Stomach (tissue), 19 donors: ENCODE measurements around the gene CERS2. TPM values are rescaled to one million over a fixed set of nuclear protein-coding genes. Genes with fewer than 3 reads are reported as not detected.
A peak's percentile ranks its signal among the peaks of the same experiment; 100 is the strongest.

ENCODE experiments used
- DNase-seq, 2 donors: peaks; one replicate each; pipeline versions ENCODE4 v3.0.0 to v3.0.0-alpha.2; 2013 to 2019
- H3K27ac ChIP-seq, 5 donors: fragments of 200-600 bp in 4 of 5; sonication (generic) in 4 of 5; one replicate each; pipeline ENCODE4 v1.5.1; 2013 to 2019; ENCODE audit warnings: mild to moderate bottlenecking in 1 of 5, moderate library complexity in 1 of 5
- H3K27me3 ChIP-seq, 3 donors: fragments of 200-600 bp; sonication (generic); one replicate each; pipeline ENCODE4 v1.5.1; 2017 to 2019; ENCODE audit warnings: mixed run types in 1 of 3
- H3K36me3 ChIP-seq, 4 donors: fragments of 200-600 bp; sonication (generic); 1 replicate in 3 of 4; 2 replicates in 1 of 4; pipeline ENCODE4 v1.5.1; 2016 to 2019
- H3K4me1 ChIP-seq, 4 donors: fragments of 200-600 bp; sonication (generic); one replicate each; pipeline ENCODE4 v1.5.1; 2016 to 2019
- H3K4me3 ChIP-seq, 4 donors: fragments of 200-600 bp; sonication (generic) in 3 of 4; one replicate each; pipeline ENCODE4 v1.5.1; 2016 to 2019; ENCODE audit warnings: mild to moderate bottlenecking in 1 of 4
- H3K9me3 ChIP-seq, 4 donors: fragments of 200-600 bp; sonication (generic); one replicate each; pipeline ENCODE4 v1.5.1; 2016 to 2019
- CTCF ChIP-seq, 7 experiments: fragments of 450-650 bp in 4 of 7; fragments of 200-600 bp in 3 of 7; sonication (generic) in 3 of 7; IDR thresholded peaks; one replicate each; pipeline ENCODE4 v1.5.1; 2016 to 2019; ENCODE audit warnings: antibody characterized with exemption in 7 of 7, control low read depth in 2 of 7, mild to moderate bottlenecking in 1 of 7
- EP300 ChIP-seq: sonication (generic); formaldehyde crosslinking; IDR thresholded peaks from one replicate; pipeline ENCODE4 v1.6.1; 2017; ENCODE audit warnings: antibody characterized with exemption
- POLR2A ChIP-seq, 4 donors: fragments of 450-650 bp; IDR thresholded peaks; one replicate each; pipeline ENCODE4 v1.6.1; 2016; ENCODE audit warnings: antibody characterized with exemption in 4 of 4, control low read depth in 2 of 4, mild to moderate bottlenecking in 1 of 4, moderate library complexity in 1 of 4
- POLR2AphosphoS5 ChIP-seq, 3 donors: sonication (generic); formaldehyde crosslinking; IDR thresholded peaks; one replicate each; pipeline ENCODE4 v1.6.1; 2016; ENCODE audit warnings: antibody characterized with exemption in 3 of 3
- WGBS, 5 donors: extraction: QIAGEN DNeasy Blood & Tissue Kit in 3 of 5; methylation state at CpG; one replicate each; pipeline versions ENCODE4 v1.1.5 to v1.1.7; 2013 to 2018; 5-methylcytosine and 5-hydroxymethylcytosine counted together
- intact Hi-C: fragments of 100-400 bp; cut with DNase I; formaldehyde crosslinking; loops from one replicate; pipeline ENCODE4 v1.15.1; 2023; ENCODE audit warnings: low total_unique reads
- long read RNA-seq, 10 donors: transcript quantifications; one replicate each; lab custom pipeline, GENCODE V29; 2026
- polyA plus RNA-seq, 3 donors: library from polyadenylated mRNA; stranded (reverse); fragments of 200-250 nt; gene quantifications; one replicate each; pipeline ENCODE4 v1.2.3, GENCODE V29; 2013
- total RNA-seq, 5 donors: library from RNA; depleted of rRNA; stranded (reverse); fragments of >200 nt; gene quantifications; one replicate each; pipeline versions ENCODE4 v1.1.0 to v1.2.3, GENCODE V29; 2014 to 2016
- donor health status: healthy with polysubstance abuse.
- donor health status: Bipolar disorder and iron deficiency.
- donor health status: healthy.

Gene CERS2, protein sequence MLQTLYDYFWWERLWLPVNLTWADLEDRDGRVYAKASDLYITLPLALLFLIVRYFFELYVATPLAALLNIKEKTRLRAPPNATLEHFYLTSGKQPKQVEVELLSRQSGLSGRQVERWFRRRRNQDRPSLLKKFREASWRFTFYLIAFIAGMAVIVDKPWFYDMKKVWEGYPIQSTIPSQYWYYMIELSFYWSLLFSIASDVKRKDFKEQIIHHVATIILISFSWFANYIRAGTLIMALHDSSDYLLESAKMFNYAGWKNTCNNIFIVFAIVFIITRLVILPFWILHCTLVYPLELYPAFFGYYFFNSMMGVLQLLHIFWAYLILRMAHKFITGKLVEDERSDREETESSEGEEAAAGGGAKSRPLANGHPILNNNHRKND
- total RNA-seq (100 to 1,000 TPM in 2 of 5 donors, 10 to 100 TPM in 3; 24.9 to 117 (median 76.0) TPM), polyA plus RNA-seq (100 to 1,000 TPM; 101 to 125 (median 114) TPM)
- long read RNA-seq, donor 1, transcript CERS2-205 (11 exons, 2,505 nt): major isoform, 9 of 9 reads
- long read RNA-seq, donor 1, partial matches to known transcripts: 0 of 9 reads
- long read RNA-seq, donor 1, other reads (novel, unspliced or antisense): 0 of 9 reads
- long read RNA-seq, donor 2, transcript CERS2-205 (11 exons, 2,505 nt): major isoform, 20 of 23 reads
- long read RNA-seq, donor 2, partial matches to known transcripts: 0 of 23 reads
- long read RNA-seq, donor 2, other reads (novel, unspliced or antisense): 0 of 23 reads
- long read RNA-seq, donor 3, transcript CERS2-205 (11 exons, 2,505 nt): major isoform, 12 of 18 reads
- long read RNA-seq, donor 3, partial matches to known transcripts: 6 of 18 reads
- long read RNA-seq, donor 3, other reads (novel, unspliced or antisense): 0 of 18 reads
- long read RNA-seq, donor 4, partial matches to known transcripts: 0 of 2 reads
- long read RNA-seq, donor 4, other reads (novel, unspliced or antisense): 0 of 2 reads
- long read RNA-seq, donor 5, transcript CERS2-205 (11 exons, 2,505 nt): major isoform, 26 of 28 reads
- long read RNA-seq, donor 5, partial matches to known transcripts: 0 of 28 reads
- long read RNA-seq, donor 5, other reads (novel, unspliced or antisense): 0 of 28 reads
- long read RNA-seq, donor 6: 0 reads
- long read RNA-seq, donor 7, transcript CERS2-205 (11 exons, 2,505 nt): major isoform, 30 of 37 reads
- long read RNA-seq, donor 7, partial matches to known transcripts: 7 of 37 reads
- long read RNA-seq, donor 7, other reads (novel, unspliced or antisense): 0 of 37 reads
- long read RNA-seq, donor 8, transcript CERS2-205 (11 exons, 2,505 nt): major isoform, 22 of 22 reads
- long read RNA-seq, donor 8, partial matches to known transcripts: 0 of 22 reads
- long read RNA-seq, donor 8, other reads (novel, unspliced or antisense): 0 of 22 reads
- long read RNA-seq, donor 9, transcript CERS2-205 (11 exons, 2,505 nt): major isoform, 8 of 14 reads
- long read RNA-seq, donor 9, partial matches to known transcripts: 6 of 14 reads
- long read RNA-seq, donor 9, other reads (novel, unspliced or antisense): 0 of 14 reads
- long read RNA-seq, donor 10, transcript CERS2-205 (11 exons, 2,505 nt): major isoform, 11 of 21 reads
- long read RNA-seq, donor 10, partial matches to known transcripts: 8 of 21 reads
- long read RNA-seq, donor 10, other reads (novel, unspliced or antisense): 0 of 21 reads

DNA sequence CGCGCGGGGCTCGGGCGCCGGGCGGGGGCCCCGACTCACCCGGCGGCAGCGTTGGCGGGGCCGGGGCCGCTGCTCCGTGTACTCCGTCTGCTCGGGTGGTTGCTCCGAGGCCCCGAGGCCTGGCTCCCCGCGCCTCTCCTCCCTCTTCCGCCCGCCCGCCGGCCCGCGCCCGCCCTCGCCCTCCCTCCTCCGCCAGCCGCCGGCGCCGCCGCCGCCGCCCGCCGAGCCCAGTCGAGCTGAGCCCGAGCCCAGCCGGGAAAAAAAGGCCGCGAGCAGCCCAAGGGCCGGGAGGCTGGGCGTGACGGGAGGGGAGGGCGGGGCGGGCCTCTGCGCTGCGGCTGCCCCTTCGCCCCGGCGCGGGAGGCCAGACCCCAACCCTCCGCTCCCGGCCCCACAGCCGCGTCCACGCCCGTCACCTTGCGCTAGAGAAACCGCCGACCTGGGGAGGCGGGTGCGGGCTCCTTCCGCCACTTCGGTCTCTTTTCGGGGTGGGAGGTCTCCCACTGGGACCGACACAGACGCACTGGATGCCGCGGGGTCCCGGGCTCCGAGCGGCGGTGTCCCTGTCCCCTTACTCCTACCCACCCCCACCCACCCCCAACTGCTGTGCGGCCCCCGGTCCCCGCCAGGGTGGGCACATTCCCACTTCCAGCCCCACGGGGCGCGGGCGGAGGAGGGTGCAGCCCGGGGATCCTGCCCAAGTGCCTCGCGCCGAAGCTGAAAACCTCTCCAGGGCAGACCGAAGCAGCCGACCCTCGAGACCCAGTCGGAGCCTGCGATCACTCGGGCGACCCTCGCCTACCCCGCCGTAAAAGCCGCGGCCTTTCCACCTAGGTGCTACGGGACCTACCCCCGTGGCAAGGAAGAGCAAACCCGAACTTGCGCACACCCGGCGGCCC is at the start of gene CERS2:
Gene CERS2, minus strand, starts transcription at position 256 of the 899 bp plus-strand sequence. CDS start 5,745 bp downstream, outside the sequence.
- TF ChIP-seq EP300 (no peak), POLR2AphosphoS5 (IDR thresholded peaks at IDR 0.05) (peak in 1 of 3 donors; percentile 41)
- intact Hi-C loops: no loop called here
- H3K4me3 ChIP-seq: peak within 1 kb of the TSS; percentile 80 to 97 (median 93)
- no peaks in the 10 kb centered on the region for H3K36me3 ChIP-seq
- no peaks in the 10 kb centered on the region for H3K9me3 ChIP-seq
- DNase-seq: peak; percentile 87 to 96
- 10 to 24% (median 14%) methylated on average over 35 to 104 of the region's 106 CpGs for WGBS, 5 donors
- H3K27ac ChIP-seq: peak within 1 kb of the TSS; percentile 91 to 99 (median 91)
- H3K27me3 ChIP-seq: no peaks in the 10 kb centered on the region
- H3K4me1 ChIP-seq: peaks cover 60 to 89% (median 81%) of the 10 kb centered on the region in 4 donors

GRCh38 chr1:151013518-151013917 is 38.9 kb upstream of the CERS2 start:
- H3K9me3 ChIP-seq: no peaks in the 10 kb centered on the region
- 20 to 33% (median 27%) methylated on average over 2 of the region's 2 CpGs for WGBS, 5 donors
- peaks cover 0 to 19% (median 11%) of the 10 kb centered on the region in 4 donors for H3K36me3 ChIP-seq
- DNase-seq: peak; percentile 63 to 86
- H3K4me3 ChIP-seq: no peak overlapping the region
- peaks cover 28 to 56% (median 43%) of the 10 kb centered on the region in 4 donors for H3K4me1 ChIP-seq
- H3K27ac ChIP-seq: peak overlapping the region; percentile 48 to 64 (median 56)
- intact Hi-C loops: no loop called here
- TF ChIP-seq POLR2AphosphoS5 (IDR thresholded peaks at IDR 0.05) (peak in 1 of 3 donors; percentile 35), POLR2A (IDR thresholded peaks at IDR 0.05) (no peak), CTCF (IDR thresholded peaks at IDR 0.05) (peak in 1 of 7 experiments; percentile 26)
- H3K27me3 ChIP-seq: no peaks in the 10 kb centered on the region

DNA sequence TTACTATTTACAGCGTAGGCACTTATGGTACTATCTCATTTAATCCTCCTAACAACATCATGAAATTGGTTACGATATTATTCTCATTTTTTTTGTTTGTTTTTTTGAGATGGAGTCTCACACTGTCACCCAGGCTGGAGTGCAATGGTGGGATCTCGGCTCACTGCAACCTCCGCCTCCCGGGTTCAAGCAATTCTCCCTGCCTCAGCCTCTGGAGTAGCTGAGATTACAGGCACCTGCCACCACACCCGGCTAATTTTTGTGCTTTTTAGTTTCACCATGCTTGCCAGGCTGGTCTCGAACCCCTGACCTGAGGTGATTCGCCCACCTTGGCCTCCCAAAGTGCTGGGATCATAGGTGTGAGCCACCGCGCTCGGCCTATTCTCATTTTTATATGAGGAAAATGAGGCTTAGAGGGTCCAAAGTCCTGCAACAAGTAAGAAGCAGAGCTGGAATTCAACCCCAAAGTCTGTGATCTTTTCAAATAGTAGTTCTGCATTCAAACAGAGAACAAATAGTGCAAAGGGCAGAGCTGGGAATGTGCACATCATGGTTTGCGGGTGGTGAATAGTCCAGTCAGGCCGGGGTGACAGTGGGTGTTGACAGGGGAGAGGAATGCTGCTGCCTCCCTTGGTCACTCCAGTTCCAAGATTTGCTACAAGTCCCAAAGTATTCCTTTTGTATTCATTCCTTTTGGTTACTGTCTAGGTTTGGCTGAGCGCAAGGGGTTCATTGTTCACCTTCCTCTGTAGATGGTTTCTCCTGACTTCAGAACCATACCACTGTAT is 38.2 kb upstream of the CERS2 start:
- WGBS, 5 donors: 61 to 77% (median 67%) methylated on average over 14 of the region's 14 CpGs
- H3K27ac ChIP-seq: peak overlapping the region; percentile 48 to 64 (median 56)
- no peak overlapping the region for H3K4me3 ChIP-seq
- peaks cover 0 to 14% (median 5%) of the 10 kb centered on the region in 4 donors for H3K36me3 ChIP-seq
- intact Hi-C loops: no loop called here
- DNase-seq: peak in 1 of 2 donors; percentile 60
- no peak for TF ChIP-seq POLR2A (IDR thresholded peaks at IDR 0.05)
- TF ChIP-seq EP300: no peak
- TF ChIP-seq CTCF (IDR thresholded peaks at IDR 0.05): no peak
- H3K27me3 ChIP-seq: no peaks in the 10 kb centered on the region
- no peaks in the 10 kb centered on the region for H3K9me3 ChIP-seq
- peaks cover 30 to 57% (median 45%) of the 10 kb centered on the region in 4 donors for H3K4me1 ChIP-seq
